Brain microvascular endothelial cell (primary cell): ENCODE measurements around the gene UBXN7.
"Not testable (repeated sequence)": the region's sequence is repeated elsewhere in the genome, so short reads cannot be mapped to it uniquely, and the experiment has no call there.

Source experiments
- DNase-seq: peaks from one replicate; pipeline ENCODE4 v3.0.0-alpha.2; 2020
- H3K27ac ChIP-seq: fragments of 250-450 bp; sonication (Bioruptor Pico); 2 replicates; pipeline ENCODE4 v1.5.1; 2020; ENCODE audit warnings: mild to moderate bottlenecking, moderate library complexity
- H3K27me3 ChIP-seq: fragments of 250-450 bp; sonication (Bioruptor Pico); replicated peaks from 2 replicates; pipeline ENCODE4 v1.5.1; 2020; ENCODE audit warnings: mild to moderate bottlenecking
- H3K36me3 ChIP-seq: fragments of 250-450 bp; sonication (Bioruptor Pico); replicated peaks from 2 replicates; pipeline ENCODE4 v1.5.1; 2020; ENCODE audit warnings: mild to moderate bottlenecking
- H3K4me3 ChIP-seq: 2 replicates; pipeline ENCODE4 v1.5.1; 2011; ENCODE audit warnings: low read depth, mild to moderate bottlenecking, control low read depth, low read length, moderate library complexity
- in situ Hi-C: cut with HindIII; loops from 2 replicates; pipeline ENCODE4 v1.10.0; 2017; ENCODE audit warnings: low sequenced_read_pairs, low pct_ligation_motif_present
- TF ChIP-seq, protein P1 (sequence below): IDR thresholded peaks from 2 replicates; pipeline ENCODE4 v1.5.1; 2011; ENCODE audit warnings: low read depth, mild to moderate bottlenecking, moderate library complexity, low read length, control low read depth, inconsistent platforms; ENCODE audit errors: missing control alignments

The UBXN7 gene

DNA sequence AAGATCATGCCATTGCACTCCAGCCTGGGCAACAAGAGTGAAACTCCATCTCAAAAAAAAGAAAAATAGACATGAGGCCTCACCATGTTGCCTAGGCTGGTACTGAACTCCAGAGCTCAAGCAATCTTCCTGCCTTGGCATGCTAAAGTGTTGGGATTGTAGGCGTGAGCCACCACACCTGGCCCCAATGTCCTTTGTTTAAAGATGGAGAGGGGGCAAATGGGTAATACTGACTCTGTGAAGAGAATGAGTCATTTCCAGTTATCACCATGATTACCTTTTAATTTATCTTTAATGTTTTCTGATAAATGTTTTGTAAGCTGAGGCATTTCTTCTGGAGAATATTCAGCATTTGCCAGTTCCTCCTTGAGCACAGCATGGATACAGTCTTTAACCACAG, 116.4 kb downstream of the UBXN7 start:
- in situ Hi-C loops = no loop called here
- Histone ChIP-seq H3K27ac (no peak overlapping the region), H3K27me3 (no peaks in the 10 kb centered on the region), H3K36me3 (no peaks in the 10 kb centered on the region), H3K4me3 (no peak overlapping the region)
- no peak for DNase-seq
- TF ChIP-seq, protein P1, sequence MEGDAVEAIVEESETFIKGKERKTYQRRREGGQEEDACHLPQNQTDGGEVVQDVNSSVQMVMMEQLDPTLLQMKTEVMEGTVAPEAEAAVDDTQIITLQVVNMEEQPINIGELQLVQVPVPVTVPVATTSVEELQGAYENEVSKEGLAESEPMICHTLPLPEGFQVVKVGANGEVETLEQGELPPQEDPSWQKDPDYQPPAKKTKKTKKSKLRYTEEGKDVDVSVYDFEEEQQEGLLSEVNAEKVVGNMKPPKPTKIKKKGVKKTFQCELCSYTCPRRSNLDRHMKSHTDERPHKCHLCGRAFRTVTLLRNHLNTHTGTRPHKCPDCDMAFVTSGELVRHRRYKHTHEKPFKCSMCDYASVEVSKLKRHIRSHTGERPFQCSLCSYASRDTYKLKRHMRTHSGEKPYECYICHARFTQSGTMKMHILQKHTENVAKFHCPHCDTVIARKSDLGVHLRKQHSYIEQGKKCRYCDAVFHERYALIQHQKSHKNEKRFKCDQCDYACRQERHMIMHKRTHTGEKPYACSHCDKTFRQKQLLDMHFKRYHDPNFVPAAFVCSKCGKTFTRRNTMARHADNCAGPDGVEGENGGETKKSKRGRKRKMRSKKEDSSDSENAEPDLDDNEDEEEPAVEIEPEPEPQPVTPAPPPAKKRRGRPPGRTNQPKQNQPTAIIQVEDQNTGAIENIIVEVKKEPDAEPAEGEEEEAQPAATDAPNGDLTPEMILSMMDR = no peak

DNA sequence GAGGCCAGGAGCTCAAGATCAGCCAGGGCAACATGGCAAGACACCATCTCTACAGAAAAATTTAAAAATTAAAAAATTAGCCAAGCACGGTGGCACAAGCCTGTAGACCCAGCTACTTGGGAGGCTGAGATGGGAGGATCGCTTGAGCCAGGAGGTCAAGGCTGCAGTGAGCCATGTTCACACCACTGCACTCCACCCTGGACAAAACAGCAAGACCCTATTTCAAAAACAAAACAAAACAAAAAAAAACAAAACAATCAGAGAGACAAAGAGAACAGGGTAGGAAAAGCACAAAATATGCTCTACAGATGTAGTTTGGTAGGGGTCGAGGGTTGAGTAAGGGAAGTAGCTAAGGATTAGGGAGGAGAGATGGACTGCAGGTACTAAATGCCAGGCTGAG, 117.6 kb downstream of the UBXN7 start:
- TF ChIP-seq, protein P1 = no peak
- no peak for DNase-seq
- Histone ChIP-seq H3K4me3 (no peak overlapping the region), H3K36me3 (no peaks in the 10 kb centered on the region), H3K27me3 (no peaks in the 10 kb centered on the region), H3K27ac (no peak overlapping the region)
- in situ Hi-C loops = no loop called here

DNA sequence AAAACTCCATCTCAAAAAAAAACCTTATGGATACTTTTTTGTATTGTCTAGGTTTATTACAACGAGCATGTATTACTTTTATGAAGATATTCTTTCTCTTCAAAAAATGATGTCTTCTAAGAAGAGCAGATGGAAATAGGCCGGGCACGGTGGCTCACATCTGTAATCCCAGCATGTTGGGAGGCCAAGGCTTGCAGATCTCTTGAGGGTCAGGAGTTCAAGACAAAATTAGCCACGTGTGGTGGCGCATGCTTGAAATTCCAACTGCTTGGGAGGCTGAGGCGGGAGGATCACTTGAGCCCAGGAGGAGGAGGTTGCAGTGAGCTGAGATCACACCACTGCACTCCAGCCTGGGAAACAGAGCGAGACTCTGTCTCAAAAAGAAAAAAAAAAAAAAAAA, 118.1 kb downstream of the UBXN7 start:
- DNase-seq, H3K36me3 ChIP-seq, in situ Hi-C loops, H3K27me3 ChIP-seq, H3K4me3 ChIP-seq, H3K27ac ChIP-seq: not testable (repeated sequence)

DNA sequence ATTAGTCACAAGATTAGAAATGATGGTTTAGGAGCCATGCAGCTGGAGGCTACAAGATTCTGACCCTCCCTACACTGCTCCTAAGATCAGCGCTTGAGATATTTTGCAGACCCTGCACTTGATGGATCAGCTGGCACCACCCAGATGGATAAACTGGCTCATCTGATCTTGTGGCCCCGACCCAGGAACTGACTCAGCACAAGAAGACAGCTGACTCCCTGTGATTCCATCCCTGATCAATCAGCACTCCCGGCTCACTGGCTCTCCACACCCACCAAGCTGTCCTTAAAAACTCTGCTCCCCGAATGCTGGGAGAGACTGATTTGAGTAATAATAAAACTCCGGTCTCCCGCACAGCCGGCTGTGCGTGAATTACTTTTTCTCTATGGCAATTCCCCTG, 129.3 kb downstream of the UBXN7 start:
- H3K27me3 ChIP-seq, H3K36me3 ChIP-seq, DNase-seq, H3K4me3 ChIP-seq, in situ Hi-C loops, H3K27ac ChIP-seq: not testable (repeated sequence)

DNA sequence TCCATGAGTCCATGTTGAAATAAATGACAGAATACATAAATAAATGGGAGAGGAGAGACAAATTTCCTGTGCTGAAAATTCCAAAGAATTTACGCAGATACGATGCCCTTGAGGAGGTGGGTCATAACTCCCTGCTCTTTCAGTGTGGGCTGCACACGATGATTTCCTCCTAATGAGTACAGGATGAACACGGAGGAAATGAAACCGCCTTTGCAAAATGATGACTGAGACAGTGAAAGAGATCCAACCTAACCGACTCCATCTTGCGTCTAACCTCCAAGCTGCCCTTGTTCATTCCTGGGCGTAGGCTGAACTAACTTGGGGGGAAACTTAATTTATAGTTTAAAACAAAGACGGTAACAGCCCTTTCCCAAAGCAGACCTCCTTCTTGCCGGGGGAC, 129.7 kb downstream of the UBXN7 start:
- H3K4me3 ChIP-seq, in situ Hi-C loops, DNase-seq, H3K27ac ChIP-seq, H3K27me3 ChIP-seq, H3K36me3 ChIP-seq: not testable (repeated sequence)

DNA sequence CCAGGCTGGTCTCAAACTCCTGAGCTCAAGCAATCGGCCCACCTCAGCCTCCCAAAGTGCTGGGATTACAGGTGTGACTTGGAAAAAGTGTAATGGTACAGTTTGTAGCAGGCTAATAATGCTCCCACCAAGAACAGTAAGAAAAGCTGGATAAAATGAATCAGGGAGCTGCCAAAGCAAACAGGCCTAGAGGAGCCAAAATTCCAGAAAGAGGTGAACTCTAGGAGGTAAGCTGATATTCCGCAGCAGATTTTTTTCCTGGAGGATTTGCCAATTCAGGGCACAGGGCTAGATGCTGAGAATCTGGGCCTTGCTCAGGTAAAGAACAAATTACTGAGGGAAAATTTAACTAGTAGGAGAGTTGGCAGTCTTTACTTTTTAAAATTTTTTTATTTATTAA, 133.7 kb downstream of the UBXN7 start:
- H3K4me3 ChIP-seq = no peak overlapping the region
- DNase-seq = no peak
- no peak overlapping the region for H3K27ac ChIP-seq
- no peaks in the 10 kb centered on the region for H3K27me3 ChIP-seq
- in situ Hi-C loops = no loop called here
- TF ChIP-seq, protein P1 = no peak
- no peaks in the 10 kb centered on the region for H3K36me3 ChIP-seq
